Measurements from ENCODE around the gene PDE2A. TPM values are rescaled to one million over a fixed set of nuclear protein-coding genes. Genes with fewer than 3 reads are reported as not detected.

The PDE2A gene
- total RNA-seq, 4 donors from 2014 or later = 54.0 to 339 (median 84.6) TPM

DNA sequence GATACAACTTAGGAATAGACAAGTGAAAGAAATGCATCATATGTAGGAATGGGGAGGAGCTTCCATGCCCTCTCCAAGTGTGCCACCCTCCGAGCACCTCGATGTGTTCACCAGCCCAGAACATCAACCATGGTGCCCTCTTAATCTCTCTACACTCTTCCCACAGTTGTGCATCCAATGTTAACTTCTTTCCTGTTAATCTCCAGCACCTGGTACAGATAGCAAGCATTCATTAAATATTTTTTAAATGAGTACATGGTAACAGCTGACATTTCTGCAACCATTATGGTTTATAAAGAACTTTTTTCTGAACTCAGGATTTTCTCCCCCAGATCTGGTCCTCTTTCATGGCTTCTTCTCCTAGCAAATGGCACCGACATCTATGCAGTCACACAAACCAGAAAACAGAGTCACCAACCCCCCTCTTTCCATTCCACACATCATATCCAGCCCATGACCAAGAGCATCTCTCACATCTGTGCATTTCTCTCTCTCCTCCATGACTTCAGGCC is 121.8 kb downstream of the PDE2A start:
- DNase-seq (ENCODE audit: low spot score) (no peak), ATAC-seq (ENCODE audit: low FRiP score) (no peak)
- TF ChIP-seq, protein P1, sequence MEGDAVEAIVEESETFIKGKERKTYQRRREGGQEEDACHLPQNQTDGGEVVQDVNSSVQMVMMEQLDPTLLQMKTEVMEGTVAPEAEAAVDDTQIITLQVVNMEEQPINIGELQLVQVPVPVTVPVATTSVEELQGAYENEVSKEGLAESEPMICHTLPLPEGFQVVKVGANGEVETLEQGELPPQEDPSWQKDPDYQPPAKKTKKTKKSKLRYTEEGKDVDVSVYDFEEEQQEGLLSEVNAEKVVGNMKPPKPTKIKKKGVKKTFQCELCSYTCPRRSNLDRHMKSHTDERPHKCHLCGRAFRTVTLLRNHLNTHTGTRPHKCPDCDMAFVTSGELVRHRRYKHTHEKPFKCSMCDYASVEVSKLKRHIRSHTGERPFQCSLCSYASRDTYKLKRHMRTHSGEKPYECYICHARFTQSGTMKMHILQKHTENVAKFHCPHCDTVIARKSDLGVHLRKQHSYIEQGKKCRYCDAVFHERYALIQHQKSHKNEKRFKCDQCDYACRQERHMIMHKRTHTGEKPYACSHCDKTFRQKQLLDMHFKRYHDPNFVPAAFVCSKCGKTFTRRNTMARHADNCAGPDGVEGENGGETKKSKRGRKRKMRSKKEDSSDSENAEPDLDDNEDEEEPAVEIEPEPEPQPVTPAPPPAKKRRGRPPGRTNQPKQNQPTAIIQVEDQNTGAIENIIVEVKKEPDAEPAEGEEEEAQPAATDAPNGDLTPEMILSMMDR (IDR thresholded peaks at IDR 0.05) = no peak

DNA sequence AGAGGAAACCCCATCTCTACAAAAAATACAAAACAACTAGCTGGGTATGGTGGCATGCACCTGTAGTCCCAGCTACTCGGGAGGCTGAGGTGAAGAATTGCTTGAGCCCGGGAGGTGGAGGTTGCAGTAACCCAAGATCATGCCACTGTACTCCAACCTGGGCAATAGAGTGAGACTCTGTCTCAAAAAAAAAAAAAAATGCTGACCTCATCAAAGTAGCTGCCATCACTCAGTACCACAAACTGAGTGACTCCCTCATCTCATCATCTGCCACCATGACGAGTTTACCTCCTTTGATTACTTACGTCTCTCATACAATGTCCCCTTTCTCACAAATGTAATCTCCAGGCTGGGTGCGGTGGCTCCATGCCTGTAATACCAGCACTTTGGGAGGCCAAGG is 122.7 kb downstream of the PDE2A start:
- TF ChIP-seq, protein P1 (IDR thresholded peaks at IDR 0.05) = no peak
- ATAC-seq (ENCODE audit: low FRiP score) (no peak), DNase-seq (ENCODE audit: low spot score) (no peak)

DNA sequence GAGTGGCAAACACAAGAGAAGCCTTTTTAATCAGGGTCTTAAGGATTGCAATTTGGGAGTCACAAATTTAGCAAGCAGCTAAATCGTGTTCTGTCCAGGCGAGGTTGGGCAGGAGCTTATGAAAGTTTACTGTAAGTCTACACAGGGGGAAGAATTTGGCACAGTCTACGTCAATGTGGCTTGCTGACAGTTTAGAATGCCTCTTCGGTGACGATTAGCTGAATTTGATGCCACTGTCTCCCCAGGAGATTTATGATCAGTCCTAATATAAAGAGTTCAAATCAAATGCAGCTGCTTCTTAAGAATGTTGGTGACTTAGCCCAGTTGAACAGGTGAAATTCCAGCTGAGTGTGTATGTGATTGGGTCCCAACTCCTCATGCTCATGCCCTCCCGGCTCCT is 125.8 kb downstream of the PDE2A start:
- DNase-seq (ENCODE audit: low spot score) = no peak
- TF ChIP-seq, protein P1 (IDR thresholded peaks at IDR 0.05) = no peak
- no peak for ATAC-seq (ENCODE audit: low FRiP score)

DNA sequence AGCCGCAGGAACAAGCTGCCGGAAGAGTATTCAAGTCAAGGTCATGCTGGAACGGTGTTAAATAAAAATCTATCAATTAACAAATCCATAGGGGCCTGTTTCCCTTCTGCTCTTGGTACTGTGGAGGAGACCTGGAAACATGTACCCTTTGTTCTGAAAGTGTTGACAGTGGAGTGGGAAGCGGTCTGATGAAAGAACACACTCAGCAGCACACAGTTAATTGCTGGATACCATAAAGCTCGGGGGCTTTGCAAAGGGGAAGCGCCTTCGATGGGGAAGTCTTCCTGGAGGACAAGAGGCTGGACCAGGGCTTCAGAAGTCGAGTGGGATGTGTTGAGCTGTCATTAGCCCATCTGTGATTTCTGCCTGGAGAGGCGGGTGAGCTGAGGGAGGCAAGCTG is 127.4 kb downstream of the PDE2A start:
- DNase-seq (ENCODE audit: low spot score) (no peak), ATAC-seq (ENCODE audit: low FRiP score) (no peak)
- TF ChIP-seq, protein P1 (IDR thresholded peaks at IDR 0.05) = no peak

DNA sequence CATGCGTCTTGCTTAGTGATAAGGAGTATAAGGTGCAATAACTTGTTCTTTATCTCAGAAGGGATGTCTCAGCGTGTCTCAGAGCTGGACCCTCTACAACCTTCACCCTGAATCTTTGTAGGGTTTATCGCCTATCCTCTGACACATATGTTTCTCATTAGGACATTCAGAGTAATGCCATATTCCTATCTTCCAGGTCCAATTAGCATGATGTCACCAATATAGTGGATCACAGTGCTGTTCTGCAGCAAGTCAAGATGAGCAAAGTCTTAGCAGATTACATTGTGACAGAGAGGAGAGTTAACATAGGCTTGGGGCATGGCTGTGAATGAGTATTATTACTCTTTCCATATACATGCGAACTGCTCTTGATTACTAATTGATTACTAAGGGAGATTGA is 129.6 kb downstream of the PDE2A start:
- ATAC-seq (ENCODE audit: low FRiP score) (no peak), DNase-seq (ENCODE audit: low spot score) (no peak)
- TF ChIP-seq, protein P1 (IDR thresholded peaks at IDR 0.05) = no peak

DNA sequence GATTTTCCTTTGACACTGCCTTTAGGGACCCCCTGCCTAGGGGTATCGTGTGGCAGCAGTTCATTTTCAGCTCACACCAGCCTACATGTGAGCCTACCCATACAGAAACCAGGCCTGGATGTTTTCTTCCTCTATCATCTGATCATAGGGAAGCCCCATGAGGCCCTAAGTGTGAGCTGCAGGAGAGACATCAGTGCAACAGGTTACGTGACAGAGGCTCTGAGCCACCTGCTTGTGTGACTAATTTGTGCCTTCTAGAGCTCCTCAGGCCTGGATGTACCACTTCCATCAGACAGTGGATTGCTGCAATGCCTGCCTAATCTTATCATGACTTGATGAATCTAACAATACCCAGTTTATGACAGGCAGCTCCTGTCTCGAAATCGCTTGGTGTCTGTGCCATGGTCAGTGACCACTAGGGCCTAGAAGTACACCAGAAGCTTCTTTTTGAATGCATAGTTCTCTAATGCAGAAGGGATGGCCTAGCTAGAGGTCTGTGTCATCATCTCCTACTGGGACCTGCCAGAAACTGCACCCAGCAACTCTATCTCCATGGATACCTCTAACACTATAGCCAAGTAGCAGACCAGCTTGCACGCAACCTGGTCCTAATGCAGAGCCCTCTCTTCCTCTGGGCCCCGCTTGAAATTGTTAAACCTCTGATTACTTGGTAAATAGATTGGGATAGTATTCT is 130.2 kb downstream of the PDE2A start:
- ATAC-seq (ENCODE audit: low FRiP score) (no peak), DNase-seq (ENCODE audit: low spot score) (no peak)
- TF ChIP-seq, protein P1 (IDR thresholded peaks at IDR 0.05) = no peak

All from omental fat pad (tissue), 4 donors.